Urothelium cell line (cell line): Measurements from ENCODE around the gene CASP10.

ENCODE experiments used
- DNase-seq: peaks from one replicate; pipeline ENCODE4 v3.0.0; 2011; ENCODE audit warnings: low spot score, mixed read lengths
- FAIRE-seq: peaks from 2 replicates; lab custom pipeline; 2011; peaks lifted over from hg19 to GRCh38; lab: Jason Lieb, UNC

The CASP10 gene

GRCh38 chr2:201255408-201256033 is 72.6 kb downstream of the CASP10 start:
- FAIRE-seq (no peak), DNase-seq (no peak)

- FAIRE-seq (no peak), DNase-seq (no peak)
These were observed 73.1 kb downstream of the CASP10 start for GRCh38 chr2:201256082-201256481.

DNA sequence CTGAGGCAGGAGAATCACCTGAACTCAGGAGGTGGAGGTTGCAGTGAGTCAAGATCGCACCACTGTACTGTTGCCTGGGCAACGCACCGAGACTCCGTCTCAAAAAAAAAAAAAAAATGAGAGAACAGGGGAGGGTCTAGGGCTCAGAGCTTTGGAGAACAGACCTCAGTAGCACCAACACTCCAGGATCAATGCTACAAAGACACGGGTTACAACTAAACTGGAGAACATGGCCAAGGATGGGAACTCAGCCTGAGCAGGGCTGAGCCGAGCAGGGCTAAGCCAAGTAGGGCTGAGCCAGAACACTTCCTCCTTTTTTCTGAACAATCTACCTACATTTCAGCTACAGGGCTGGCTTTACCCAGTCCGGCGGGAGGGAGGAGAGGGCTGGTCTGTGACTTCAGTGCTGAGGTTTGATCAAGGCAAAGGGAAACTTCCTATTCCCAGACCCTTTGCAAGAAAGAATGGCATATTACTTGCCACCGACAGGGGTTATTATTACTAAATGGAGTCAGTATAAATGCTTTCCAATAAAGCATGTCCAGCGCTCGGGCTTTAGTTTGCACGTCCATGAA is 74.5 kb downstream of the CASP10 start:
- FAIRE-seq, result no peak

DNA sequence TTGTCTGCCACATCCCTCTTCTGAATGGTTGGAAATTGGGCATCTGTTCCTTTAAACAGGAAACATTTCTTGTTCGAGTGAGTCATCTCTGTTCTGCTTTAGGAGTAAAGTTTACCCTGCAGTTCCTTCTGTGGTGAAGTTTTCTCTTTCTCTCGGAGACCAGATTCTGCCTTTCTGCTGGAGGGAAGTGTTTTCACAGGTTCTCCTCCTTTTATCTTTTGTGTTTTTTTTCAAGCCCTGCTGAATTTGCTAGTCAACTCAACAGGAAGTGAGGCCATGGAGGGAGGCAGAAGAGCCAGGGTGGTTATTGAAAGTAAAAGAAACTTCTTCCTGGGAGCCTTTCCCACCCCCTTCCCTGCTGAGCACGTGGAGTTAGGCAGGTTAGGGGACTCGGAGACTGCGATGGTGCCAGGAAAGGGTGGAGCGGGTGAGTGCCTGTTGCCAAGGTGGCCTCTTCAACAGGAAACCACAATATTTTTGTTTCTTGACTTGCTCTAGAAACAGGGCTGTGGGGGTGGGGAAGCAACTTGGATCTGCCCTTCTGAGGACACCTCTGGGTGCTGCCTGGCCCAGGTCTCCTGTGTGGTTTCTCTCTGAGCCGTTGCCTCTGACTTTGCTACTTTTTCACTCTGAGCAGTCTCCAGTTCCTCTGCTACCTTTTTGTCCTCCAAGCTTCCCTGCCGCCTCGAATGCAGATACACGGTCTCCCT is 75.2 kb downstream of the CASP10 start:
- FAIRE-seq (no peak), DNase-seq (peak; percentile 75)

More for the DNA sequence above, 74.5 kb downstream of the CASP10 start:
- DNase-seq, result peak; percentile 58

DNA sequence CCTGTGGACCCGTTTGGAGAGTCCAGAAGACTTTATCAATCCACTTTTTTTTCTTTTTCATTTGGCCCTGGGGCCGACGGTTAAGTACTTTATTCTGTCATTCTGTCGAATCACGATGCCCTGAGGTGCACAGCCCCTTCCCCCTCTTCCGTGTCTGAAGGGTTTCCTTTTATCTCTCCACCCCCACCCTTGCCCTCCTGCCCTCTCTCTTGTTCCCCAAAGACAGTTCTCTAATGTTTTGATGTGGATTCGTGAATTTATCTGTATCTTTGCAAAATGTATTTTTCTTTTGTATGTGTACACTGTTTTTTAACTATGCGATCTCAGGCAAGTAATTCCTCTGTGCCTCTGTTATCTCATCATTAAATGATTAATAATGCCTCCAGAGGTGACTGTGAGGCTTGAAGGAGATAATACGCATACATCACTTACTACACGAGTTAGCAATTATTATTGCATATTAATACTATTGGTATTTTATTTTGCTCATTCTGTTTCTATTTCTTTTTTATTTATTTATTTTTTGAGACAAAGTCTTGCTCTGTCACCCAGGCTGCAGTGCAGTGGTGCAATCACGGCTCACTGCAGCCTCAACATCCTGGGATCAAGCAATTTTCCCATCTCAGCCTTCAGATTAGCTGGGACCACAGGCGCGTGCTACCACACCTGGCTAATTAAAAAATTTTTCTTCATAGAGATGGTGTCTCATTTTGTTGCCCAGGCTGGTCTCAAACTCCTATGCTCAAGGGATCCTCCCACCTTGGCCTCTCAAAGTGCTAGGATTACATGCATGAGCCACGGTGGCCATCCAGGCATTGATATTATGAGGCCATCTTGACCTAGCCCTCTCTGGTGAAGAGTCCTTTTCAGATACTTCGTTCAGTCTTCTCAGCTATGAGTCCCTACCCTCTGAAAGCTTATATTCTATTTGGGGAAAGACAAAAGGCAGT is 76.0 kb downstream of the CASP10 start:
- FAIRE-seq, result no peak
- DNase-seq, result no peak

DNA sequence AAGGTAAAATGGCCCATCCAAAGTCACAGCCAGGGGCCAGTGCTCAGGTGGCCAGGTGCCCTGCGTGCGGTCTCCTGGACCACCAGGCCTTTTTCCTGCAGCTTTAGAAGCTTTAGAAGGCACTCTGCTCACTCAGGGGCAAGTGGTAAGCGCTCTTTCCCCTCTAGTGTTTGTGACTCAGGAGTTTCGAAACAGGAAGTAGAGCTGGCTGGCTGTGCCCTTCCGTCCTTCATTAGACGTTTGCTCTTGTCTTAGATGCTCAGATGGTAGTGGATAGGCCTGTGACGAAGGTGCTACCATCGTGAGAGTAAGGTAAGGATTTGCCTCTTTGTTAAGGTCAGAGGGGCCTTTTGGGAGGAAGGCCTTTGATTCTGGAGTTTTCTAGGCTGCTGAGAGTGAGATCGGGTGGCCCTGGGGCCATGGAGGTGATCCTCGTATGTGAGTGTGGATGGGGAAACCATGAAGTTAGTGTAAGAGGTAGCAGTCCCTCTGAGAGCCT is 77.4 kb downstream of the CASP10 start, which contains the start of gene CASP8:
Gene CASP8, plus strand, starts transcription at position 235 of the 499 bp plus-strand sequence. CDS start 5,951 bp downstream, outside the sequence.
- DNase-seq (no peak), FAIRE-seq (no peak)

- DNase-seq (no peak), FAIRE-seq (no peak)
These were observed 78.5 kb downstream of the CASP10 start for GRCh38 chr2:201261471-201261870.

DNA sequence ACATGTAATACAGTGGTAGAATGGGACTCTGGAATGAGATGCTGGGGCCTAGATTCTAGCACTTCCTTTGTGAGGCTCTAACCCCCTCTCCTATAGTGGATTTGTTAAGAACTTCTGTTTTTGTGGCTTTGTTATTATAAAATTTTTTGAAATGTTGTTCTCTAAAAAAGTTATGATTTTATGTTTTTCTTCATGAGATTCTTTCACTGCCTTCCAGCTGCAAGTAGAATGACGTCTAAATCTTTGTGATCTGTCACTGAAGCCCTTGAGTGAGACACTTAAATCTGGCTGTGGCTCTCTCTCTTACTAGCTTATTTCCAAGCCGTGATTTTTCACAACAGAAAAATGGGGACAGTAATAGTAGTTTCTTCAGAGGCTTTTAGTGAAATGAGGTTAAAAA is 79.0 kb downstream of the CASP10 start:
- DNase-seq, result no peak

GRCh38 chr2:201262718-201263117 is 79.8 kb downstream of the CASP10 start:
- DNase-seq, result no peak
- FAIRE-seq, result no peak

More for the DNA sequence above, 79.0 kb downstream of the CASP10 start:
- FAIRE-seq, result no peak

- FAIRE-seq, result no peak
These were observed 80.8 kb downstream of the CASP10 start for GRCh38 chr2:201263779-201264178.

DNA sequence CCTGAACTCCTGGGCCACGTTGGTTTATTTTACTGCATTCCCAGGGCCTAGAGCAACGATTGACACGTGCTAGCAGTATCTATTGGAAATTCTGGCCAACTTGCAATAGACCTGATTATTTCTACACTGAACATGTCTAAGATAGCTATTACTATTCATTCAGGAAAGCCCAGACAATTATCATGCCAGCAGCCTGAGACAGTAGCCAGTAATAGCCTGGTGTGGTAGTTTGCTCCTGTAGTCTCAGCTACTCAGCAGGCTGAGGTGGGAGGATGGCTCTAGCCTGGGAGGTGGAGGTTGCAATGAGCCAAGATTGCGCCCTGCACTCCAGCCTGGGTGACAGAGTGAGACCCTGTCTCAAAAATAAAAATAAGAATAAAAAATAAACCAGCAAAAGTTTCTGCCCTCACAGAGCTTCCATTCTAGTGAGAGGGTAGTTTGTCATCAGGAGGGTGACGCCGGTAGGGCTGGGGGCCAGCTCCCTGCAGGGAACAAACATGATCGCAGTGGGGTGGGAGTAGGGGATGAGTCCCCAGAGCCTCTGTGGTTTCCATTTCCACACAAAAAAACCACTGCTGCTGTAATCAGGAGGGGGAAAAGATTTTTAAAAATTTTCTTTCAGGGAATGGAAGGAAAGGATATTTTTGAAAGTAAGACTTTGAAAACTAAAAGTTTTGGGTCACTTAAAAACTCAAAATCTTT is 81.7 kb downstream of the CASP10 start:
- no peak for DNase-seq
- FAIRE-seq, result no peak

More at GRCh38 chr2:201263779-201264178, 80.8 kb downstream of the CASP10 start:
- no peak for DNase-seq

DNA sequence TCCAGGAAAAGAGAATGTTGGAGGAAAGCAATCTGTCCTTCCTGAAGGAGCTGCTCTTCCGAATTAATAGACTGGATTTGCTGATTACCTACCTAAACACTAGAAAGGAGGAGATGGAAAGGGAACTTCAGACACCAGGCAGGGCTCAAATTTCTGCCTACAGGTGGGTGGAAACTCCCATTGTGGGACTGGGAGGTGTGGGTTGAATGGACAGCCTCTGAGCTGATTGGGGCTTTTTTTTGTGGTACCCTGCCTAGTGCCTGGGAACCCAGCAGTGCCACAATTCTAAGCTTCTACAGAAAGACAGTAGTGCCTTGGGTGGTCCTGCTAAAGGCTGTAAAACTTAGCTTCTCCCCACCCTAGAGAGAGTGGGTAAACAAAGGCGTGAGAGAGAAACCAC is 83.7 kb downstream of the CASP10 start:
- no peak for FAIRE-seq
- no peak for DNase-seq

DNA sequence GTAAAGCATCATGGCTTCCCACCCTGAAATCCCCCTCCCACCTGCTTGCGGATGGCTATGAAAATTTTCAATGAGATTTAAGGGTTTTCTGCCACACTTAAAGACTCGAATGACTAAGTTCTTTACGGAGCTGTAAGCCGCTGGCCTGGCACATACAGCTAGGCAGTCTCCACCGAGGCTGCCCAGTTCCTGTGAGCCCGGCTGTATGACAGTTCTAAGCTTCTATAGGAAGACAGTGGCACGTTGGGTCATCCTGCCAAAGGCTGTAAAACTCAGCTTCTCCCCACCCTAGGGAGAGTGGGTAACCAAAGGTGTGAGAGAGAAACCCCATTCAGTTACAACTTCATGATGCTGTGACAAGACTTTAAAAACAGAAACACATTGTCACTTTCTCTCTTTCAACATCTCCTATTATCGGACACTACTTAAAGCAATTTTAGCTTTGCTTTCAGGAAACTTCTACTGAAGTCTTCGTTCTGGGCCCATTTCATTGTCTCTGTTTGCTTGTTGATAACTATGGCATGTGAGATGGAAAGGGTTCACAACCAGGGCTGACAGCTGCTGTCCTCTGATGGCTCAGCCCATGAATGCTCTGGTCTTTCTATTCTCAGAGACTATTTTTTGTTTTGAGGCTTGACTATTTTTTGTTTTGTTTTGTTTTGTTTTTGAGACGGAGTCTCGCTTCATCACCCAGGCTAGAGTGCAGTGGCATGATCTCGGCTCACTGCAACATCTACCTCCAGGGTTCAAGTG is 84.5 kb downstream of the CASP10 start:
- FAIRE-seq (no peak), DNase-seq (no peak)

GRCh38 chr2:201269764-201270163 is 86.8 kb downstream of the CASP10 start:
- DNase-seq, result no peak
- no peak for FAIRE-seq

- DNase-seq (no peak), FAIRE-seq (no peak)
These were observed 87.5 kb downstream of the CASP10 start for GRCh38 chr2:201270293-201271001.

GRCh38 chr2:201271917-201272316 is 89.0 kb downstream of the CASP10 start:
- peak; percentile 87 for FAIRE-seq

DNA sequence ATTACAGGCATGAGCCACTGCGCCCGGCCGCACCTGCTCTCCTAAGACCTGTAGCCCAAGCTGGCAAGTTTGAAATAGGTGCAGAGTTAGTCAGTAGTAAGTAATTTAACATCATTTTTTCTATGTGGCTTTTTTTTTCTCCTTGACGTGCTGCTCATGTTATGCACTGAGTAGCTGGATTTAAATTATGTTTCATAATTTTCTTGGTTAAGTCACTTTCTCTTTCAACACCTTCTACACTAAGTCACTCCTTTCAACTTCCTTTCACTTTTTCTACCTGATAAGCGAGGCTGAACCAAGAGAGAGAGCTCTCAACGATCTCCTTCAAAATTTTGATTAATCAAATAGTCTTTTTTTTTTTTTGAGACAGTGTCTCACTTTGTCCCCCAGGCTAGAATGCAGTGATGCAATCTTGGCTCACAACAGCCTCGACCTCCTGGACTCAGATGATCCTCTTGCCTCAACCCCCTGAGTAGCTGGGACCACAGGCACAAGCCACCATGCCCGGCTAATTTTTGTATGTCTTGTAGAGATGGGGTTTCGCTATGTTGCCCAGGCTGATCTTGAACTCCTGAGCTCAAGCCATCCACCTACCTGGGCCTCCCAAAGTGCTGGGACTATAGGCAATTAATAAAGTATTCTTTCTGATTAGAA is 90.5 kb downstream of the CASP10 start:
- DNase-seq (no peak), FAIRE-seq (no peak)

More at GRCh38 chr2:201271917-201272316, 89.0 kb downstream of the CASP10 start:
- DNase-seq, result no peak

DNA sequence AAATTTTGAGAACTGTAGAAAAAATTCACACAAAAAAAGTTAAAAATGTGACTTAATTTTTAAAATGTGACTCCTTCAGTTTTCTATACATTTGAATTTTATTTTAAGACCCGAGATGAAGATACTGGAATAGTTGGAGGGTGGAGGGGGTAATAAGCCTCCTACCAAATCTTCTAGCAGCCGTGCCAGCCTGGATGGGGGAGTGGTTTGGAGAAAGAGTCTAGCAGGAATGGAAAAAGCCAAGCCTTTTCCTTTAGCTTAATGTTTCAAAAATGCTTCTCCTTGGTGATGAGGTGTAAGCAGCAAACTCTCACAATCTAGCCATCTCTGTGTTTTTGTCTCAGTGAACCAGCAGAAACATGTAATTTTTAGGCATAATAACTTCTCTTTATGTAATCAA is 92.1 kb downstream of the CASP10 start:
- DNase-seq (no peak), FAIRE-seq (no peak)
